ENCODE results near the gene KRT77. TPM values are rescaled to one million over a fixed set of nuclear protein-coding genes. Genes with fewer than 3 reads are reported as not detected.
A peak's percentile ranks its signal among the peaks of the same experiment; 100 is the strongest.

KRT77 gene
- total RNA-seq, 2 experiments from 2014 or later, result not detected

- Mint-ChIP-seq H3K36me3 (no peaks in the 10 kb centered on the region), H3K27ac (no peak overlapping the region), H3K4me3 (no peak overlapping the region), H3K27me3 (peaks cover 56% of the 10 kb centered on the region), H3K4me1 (peaks cover 13% of the 10 kb centered on the region), H3K9me3 (ENCODE audit: low read depth) (no peaks in the 10 kb centered on the region)
- ATAC-seq (no peak), DNase-seq (no peak)
- CTCF ChIA-PET, result interaction anchor here (1.4 kb wide), 1 partner anchor 8 kb away, joined by 4 read pairs; no protein-coding TSS in a partner anchor
Measured at GRCh38 chr12:52686756-52687487, 16.4 kb downstream of the KRT77 start.

- Mint-ChIP-seq H3K4me1 (peaks cover 16% of the 10 kb centered on the region), H3K4me3 (no peak overlapping the region), H3K9me3 (ENCODE audit: low read depth) (no peaks in the 10 kb centered on the region), H3K27ac (no peak overlapping the region), H3K36me3 (no peaks in the 10 kb centered on the region), H3K27me3 (peaks cover 52% of the 10 kb centered on the region)
- DNase-seq (no peak), ATAC-seq (no peak)
- CTCF ChIA-PET, result interaction anchor here (1.4 kb wide), 1 partner anchor 9 kb away, joined by 4 read pairs; no protein-coding TSS in a partner anchor
Measured at GRCh38 chr12:52686063-52686462, 17.3 kb downstream of the KRT77 start.

- peaks cover 13% of the 10 kb centered on the region for H3K4me1 Mint-ChIP-seq
- H3K9me3 Mint-ChIP-seq (ENCODE audit: low read depth), result no peaks in the 10 kb centered on the region
- no peak for DNase-seq
- H3K27ac Mint-ChIP-seq, result no peak overlapping the region
- peaks cover 51% of the 10 kb centered on the region for H3K27me3 Mint-ChIP-seq
- H3K36me3 Mint-ChIP-seq, result no peaks in the 10 kb centered on the region
- CTCF ChIA-PET, result interaction anchor here (1.4 kb wide), 1 partner anchor 10 kb away, joined by 4 read pairs; no protein-coding TSS in a partner anchor
- no peak for ATAC-seq
- no peak overlapping the region for H3K4me3 Mint-ChIP-seq
Measured at GRCh38 chr12:52685406-52685890, 17.9 kb downstream of the KRT77 start.

GRCh38 chr12:52684431-52684830 lies 18.9 kb downstream of the KRT77 start:
- Mint-ChIP-seq H3K36me3 (no peaks in the 10 kb centered on the region), H3K4me3 (no peak overlapping the region), H3K27ac (no peak overlapping the region), H3K27me3 (peaks cover 46% of the 10 kb centered on the region), H3K4me1 (peaks cover 12% of the 10 kb centered on the region), H3K9me3 (ENCODE audit: low read depth) (no peaks in the 10 kb centered on the region)
- ATAC-seq (no peak), DNase-seq (no peak)
- CTCF ChIA-PET, result no interaction called here

- Mint-ChIP-seq H3K36me3 (no peaks in the 10 kb centered on the region), H3K27ac (no peak overlapping the region), H3K27me3 (peaks cover 44% of the 10 kb centered on the region), H3K9me3 (ENCODE audit: low read depth) (no peaks in the 10 kb centered on the region), H3K4me3 (no peak overlapping the region), H3K4me1 (peaks cover 12% of the 10 kb centered on the region)
- CTCF ChIA-PET, result no interaction called here
- ATAC-seq, result no peak
- DNase-seq, result no peak
Measured at GRCh38 chr12:52683575-52684300, 19.6 kb downstream of the KRT77 start.

GRCh38 chr12:52682938-52683574 lies 20.3 kb downstream of the KRT77 start:
- ATAC-seq (no peak), DNase-seq (no peak)
- Mint-ChIP-seq H3K36me3 (no peaks in the 10 kb centered on the region), H3K27me3 (peaks cover 46% of the 10 kb centered on the region), H3K4me1 (peaks cover 12% of the 10 kb centered on the region), H3K4me3 (no peak overlapping the region), H3K9me3 (ENCODE audit: low read depth) (no peaks in the 10 kb centered on the region), H3K27ac (no peak overlapping the region)
- CTCF ChIA-PET, result no interaction called here

GRCh38 chr12:52682381-52682660 lies 21.0 kb downstream of the KRT77 start:
- peaks cover 12% of the 10 kb centered on the region for H3K4me1 Mint-ChIP-seq
- H3K36me3 Mint-ChIP-seq, result no peaks in the 10 kb centered on the region
- H3K27ac Mint-ChIP-seq, result no peak overlapping the region
- no peak overlapping the region for H3K4me3 Mint-ChIP-seq
- H3K27me3 Mint-ChIP-seq, result peaks cover 42% of the 10 kb centered on the region
- CTCF ChIA-PET, result no interaction called here
- DNase-seq, result no peak
- ATAC-seq, result no peak
- H3K9me3 Mint-ChIP-seq (ENCODE audit: low read depth), result no peaks in the 10 kb centered on the region

- H3K27ac Mint-ChIP-seq, result no peak overlapping the region
- CTCF ChIA-PET, result interaction anchor here (0.7 to 1.4 kb wide), 3 partner anchors 8 to 189 kb away, joined by 3 to 4 read pairs (median 3); no protein-coding TSS in a partner anchor
- ATAC-seq (peak; percentile 76), DNase-seq (peak; percentile 73)
- H3K36me3 Mint-ChIP-seq, result no peaks in the 10 kb centered on the region
- no peaks in the 10 kb centered on the region for H3K9me3 Mint-ChIP-seq (ENCODE audit: low read depth)
- peaks cover 12% of the 10 kb centered on the region for H3K4me1 Mint-ChIP-seq
- no peak overlapping the region for H3K4me3 Mint-ChIP-seq
- peaks cover 39% of the 10 kb centered on the region for H3K27me3 Mint-ChIP-seq
Measured at GRCh38 chr12:52681526-52682380, 21.6 kb downstream of the KRT77 start.

GRCh38 chr12:52680363-52680762 lies 23.0 kb downstream of the KRT77 start, which contains the start of gene KRT1:
TSS of gene KRT1 (minus strand) at chr12:52680407. CDS start at chr12:52680348, 59 bp downstream.
- CTCF ChIA-PET, result interaction anchor here (1.0 to 1.4 kb wide), 2 partner anchors 36 to 191 kb away, joined by 3 to 4 read pairs; no protein-coding TSS in a partner anchor
- H3K9me3 Mint-ChIP-seq (ENCODE audit: low read depth), result no peaks in the 10 kb centered on the region
- H3K36me3 Mint-ChIP-seq, result no peaks in the 10 kb centered on the region
- peaks cover 12% of the 10 kb centered on the region for H3K4me1 Mint-ChIP-seq
- no peak within 1 kb of the TSS for H3K4me3 Mint-ChIP-seq
- H3K27me3 Mint-ChIP-seq, result peaks cover 36% of the 10 kb centered on the region
- DNase-seq, result no peak
- ATAC-seq, result no peak
- no peak within 1 kb of the TSS for H3K27ac Mint-ChIP-seq

GRCh38 chr12:52679875-52680274 lies 23.4 kb downstream of the KRT77 start:
- Mint-ChIP-seq H3K36me3 (no peaks in the 10 kb centered on the region), H3K9me3 (ENCODE audit: low read depth) (no peaks in the 10 kb centered on the region), H3K27ac (no peak overlapping the region), H3K27me3 (peaks cover 36% of the 10 kb centered on the region), H3K4me1 (peaks cover 12% of the 10 kb centered on the region), H3K4me3 (no peak overlapping the region)
- no peak for ATAC-seq
- CTCF ChIA-PET, result no interaction called here
- DNase-seq, result no peak

GRCh38 chr12:52677671-52678070 lies 25.7 kb downstream of the KRT77 start:
- Mint-ChIP-seq H3K27ac (no peak overlapping the region), H3K4me1 (peaks cover 12% of the 10 kb centered on the region), H3K4me3 (no peak overlapping the region), H3K36me3 (no peaks in the 10 kb centered on the region), H3K9me3 (ENCODE audit: low read depth) (no peaks in the 10 kb centered on the region), H3K27me3 (peaks cover 31% of the 10 kb centered on the region)
- DNase-seq (no peak), ATAC-seq (no peak)
- CTCF ChIA-PET, result no interaction called here

GRCh38 chr12:52677126-52677525 lies 26.2 kb downstream of the KRT77 start:
- H3K4me3 Mint-ChIP-seq, result no peak overlapping the region
- H3K27ac Mint-ChIP-seq, result no peak overlapping the region
- peaks cover 31% of the 10 kb centered on the region for H3K27me3 Mint-ChIP-seq
- DNase-seq (no peak), ATAC-seq (no peak)
- CTCF ChIA-PET, result no interaction called here
- no peaks in the 10 kb centered on the region for H3K9me3 Mint-ChIP-seq (ENCODE audit: low read depth)
- H3K36me3 Mint-ChIP-seq, result no peaks in the 10 kb centered on the region
- peaks cover 11% of the 10 kb centered on the region for H3K4me1 Mint-ChIP-seq

- H3K27ac Mint-ChIP-seq, result no peak overlapping the region
- CTCF ChIA-PET, result interaction anchor here (1.3 kb wide), 1 partner anchor 204 kb away, joined by 3 read pairs; no protein-coding TSS in a partner anchor
- ATAC-seq, result no peak
Measured at GRCh38 chr12:52676163-52676562, 27.2 kb downstream of the KRT77 start.

More at GRCh38 chr12:52676163-52676562, 27.2 kb downstream of the KRT77 start:
- Mint-ChIP-seq H3K4me3 (no peak overlapping the region), H3K36me3 (no peaks in the 10 kb centered on the region), H3K4me1 (peaks cover 3% of the 10 kb centered on the region), H3K9me3 (ENCODE audit: low read depth) (no peaks in the 10 kb centered on the region), H3K27me3 (peaks cover 28% of the 10 kb centered on the region)
- DNase-seq, result no peak
